COR-L47 (cell line): ENCODE results near the gene NPL.

ENCODE experiments used
- DNase-seq: peaks from one replicate; lab custom pipeline; 2025; lab: John Stamatoyannopoulos, UW

NPL gene

DNA sequence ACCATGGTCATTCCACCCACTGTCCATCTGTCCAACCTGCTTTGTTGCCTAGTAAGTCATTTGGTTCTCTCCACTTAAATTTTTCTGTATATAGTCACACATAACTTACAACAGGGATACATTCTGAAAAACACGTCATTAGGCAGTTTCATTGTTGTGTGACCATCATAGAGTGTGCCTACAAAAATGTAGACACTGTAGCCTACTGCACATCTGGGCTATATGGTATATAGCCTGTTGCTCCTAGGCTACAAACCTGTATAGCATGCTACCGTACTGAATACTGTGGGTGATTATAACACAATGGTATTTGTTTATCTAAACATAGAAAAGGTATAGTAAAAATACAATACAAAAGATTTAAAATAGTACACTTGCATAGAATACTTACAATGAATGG, 10.0 kb upstream of the NPL start:
- DNase-seq = no peak

DNA sequence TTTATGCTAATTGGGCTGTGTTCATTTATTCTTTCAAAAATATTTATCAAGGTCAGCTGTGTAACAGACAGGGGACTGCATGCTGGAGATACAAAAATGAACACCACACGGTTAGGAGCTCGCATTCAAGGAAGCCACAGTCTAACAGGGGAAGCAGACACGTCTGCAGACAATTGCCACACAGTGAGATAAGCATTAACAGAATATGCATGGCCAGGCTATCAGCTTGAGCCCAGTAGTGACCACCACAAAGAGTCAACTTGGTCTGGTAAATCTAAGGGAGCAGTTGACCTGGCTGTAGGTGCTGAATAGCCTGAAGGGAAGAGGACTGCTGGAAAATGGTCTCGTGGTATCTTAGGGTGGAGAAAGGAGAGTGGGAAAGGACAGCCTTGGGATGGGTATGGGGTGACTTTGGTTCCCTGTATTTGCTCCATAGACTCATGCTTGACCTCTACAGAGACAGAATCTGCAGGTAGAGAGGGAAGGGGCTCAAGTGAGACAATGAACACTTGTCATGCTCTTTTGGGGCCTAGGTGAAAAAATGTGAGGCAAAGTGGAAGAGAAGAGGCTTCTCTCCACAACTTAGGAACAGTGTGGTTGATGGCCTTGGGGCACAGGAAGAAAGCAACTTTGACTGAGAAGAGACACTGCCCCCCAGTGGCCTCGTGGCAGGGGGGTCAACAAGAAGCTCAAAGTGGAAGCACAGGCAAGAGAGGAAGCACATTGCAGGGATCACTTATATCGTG, 7.6 kb upstream of the NPL start:
- peak; percentile 43 for DNase-seq

DNA sequence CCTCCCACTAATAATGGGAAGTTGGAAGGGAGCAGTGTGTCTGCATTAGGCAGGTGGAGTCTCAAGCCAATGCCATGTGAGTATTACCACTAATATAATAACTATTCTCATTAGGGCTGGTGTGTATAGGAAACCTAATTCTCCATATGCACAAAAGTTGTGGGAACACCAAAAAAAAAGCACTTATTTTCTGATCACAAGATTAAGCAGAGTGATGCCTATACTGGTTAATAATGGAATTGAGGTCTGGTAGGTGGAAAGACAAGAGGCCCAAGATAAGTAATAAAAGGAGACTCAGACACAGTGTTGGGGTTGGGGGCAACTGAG, 7.0 kb upstream of the NPL start:
- no peak for DNase-seq

DNA sequence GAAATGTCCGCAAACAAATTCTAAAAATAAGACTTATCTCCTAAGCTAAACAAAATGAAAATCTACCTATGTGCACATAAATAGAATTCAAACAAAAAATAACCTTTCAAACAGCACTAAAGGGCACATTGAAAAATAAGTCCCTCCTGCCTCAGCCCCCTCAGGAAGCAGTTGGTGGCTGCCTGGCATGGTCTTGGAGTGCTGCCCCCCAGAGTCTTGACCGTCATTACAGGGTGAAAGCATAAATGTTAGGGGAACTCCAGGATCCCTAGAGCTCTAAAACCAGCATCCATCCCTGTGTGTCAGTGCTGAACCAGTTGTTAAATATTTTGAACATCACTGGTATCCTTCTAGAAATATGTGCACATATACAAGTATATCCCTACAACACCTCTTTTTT, 6.5 kb upstream of the NPL start:
- DNase-seq = no peak

DNA sequence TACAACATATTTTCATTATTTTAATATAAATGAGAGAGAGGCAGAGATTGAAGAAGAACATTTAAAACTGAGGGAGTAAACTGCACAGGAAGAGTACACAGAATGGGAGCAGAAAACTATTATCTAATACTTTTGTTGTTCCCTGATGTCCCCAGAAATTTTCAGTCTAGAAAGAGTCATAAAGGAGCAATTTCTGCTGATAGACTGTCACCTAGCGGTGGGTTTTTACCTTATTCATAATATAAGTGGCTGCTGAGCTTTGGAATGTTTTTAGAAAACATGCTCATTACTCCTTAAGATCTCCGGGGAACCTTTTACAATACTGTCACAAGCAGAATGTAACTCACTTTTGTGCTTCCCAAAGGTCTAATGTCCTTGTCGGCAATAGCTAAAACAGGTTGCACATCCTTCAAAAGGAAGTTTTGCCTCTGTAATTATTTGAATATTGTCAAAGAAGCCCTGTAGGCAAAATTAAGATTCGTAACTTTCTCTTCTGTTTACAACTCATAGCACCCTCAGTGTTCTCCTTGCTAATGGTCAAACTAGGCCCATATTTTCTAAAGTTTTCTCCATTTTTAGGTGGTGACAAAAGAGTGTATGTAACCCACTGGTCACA, 4.9 kb upstream of the NPL start:
- DNase-seq = peak; percentile 59

DNA sequence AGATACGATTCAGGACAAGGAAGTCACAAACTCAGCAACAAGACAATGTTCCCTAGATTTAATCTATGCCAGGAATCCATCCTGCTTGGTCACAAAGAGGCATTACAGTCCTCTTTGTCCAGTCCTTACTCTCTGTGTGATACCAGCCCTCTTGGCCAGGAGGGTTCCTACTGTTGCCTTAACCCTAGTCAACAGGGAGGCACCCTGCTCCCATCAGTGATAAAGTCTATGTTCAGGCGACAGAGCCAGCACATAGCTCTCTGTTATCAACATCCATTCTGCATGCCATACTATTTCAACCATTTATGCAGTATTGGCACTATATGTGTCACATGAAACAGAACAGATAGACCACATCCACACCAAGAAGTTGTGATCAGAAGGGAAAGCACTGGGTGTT, 4.4 kb upstream of the NPL start:
- DNase-seq = no peak

GRCh38 chr1:182786223-182786994, 3.2 kb upstream of the NPL start:
- DNase-seq = peak; percentile 50

DNA sequence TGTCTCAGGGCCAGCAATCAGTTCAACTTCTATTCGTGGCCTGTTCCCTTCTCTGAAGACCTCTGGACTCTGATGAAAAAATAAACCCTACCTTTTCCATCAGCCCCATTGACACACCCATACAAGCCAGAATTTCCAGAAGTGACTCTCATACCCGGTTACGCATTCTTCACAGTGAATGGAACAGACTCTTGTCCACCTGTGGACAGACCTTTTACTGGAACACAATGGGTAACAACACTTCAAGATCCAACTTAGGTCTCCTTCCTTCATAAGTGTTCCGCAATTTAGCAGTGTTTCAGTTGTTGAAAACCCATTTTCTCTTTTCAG, 2.6 kb upstream of the NPL start:
- no peak for DNase-seq

GRCh38 chr1:182791281-182792179, 2.0 kb downstream of the NPL start:
- DNase-seq = no peak

DNA sequence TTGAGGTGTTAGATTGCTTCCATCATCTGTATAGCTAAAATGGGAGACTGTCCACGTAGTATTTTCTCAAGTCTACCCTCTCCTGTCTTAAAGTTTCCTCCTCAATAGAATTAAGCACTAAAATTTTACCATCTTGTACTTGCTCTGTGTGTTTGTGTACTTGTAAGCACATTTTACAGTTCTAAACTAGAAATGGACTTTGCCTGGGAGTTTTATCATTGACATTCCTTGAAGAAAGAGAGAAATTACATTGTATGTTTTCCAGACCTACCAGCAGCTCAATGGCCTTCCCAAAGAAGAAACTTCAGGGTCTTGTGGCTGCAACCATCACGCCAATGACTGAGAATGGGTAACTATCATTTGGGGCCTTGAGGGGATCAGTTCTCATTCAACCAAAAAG, 4.5 kb downstream of the NPL start:
- DNase-seq = no peak

DNA sequence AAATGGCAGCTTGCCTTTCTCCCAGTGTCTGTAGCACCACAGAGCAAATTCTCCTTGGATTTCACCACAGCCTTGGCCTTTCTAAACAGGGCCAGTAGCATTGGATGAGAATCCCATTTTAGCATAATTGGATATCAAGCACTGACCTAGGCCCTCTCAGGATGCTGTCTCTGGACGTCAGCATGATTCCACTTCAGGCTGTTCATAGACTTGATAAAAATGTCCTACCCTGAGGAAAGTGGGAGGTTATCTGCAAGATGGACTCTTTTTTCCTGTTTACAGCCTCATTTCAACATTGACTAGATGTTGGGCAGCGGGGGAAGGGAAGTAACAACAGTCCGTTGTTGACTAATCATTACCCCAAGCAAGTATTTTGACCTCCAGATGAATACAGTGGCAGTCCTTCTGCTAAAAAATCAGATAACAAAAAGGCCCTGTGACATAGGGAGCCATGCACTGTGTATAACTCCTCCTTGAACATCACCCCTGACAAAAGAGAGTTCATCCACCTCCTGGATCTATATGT, 5.2 kb downstream of the NPL start:
- DNase-seq = no peak

DNA sequence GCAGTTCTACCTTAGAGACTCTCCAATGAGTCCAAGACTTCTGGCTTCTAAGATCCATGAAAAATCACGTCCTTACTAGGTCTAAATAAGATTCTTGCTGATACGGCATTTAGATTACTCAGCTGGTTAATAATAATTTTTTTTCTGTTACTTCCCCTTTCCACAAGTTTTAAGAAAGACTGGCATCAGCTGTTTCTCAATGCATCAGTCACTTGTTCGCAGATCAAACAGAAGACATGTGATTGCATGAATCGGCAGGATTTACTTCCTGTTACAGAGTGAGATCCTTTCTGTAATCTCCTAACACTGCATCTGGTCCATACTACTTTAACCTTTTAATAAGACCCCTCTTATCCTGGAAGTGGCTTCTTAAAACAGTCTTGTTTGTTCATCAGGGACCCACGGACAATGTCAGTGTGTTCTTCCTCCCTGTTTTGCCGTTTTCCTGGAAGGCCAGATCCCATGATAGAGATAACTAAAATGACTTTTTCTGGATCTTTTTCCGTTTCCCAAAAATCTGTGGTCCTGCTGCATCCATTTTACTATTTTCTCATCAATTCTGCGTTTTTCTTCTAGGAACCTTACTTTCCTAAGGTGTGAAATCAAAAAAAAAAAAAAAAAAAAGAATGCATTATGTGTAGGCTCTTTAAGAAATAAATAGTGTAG, 6.1 kb downstream of the NPL start:
- DNase-seq = no peak

DNA sequence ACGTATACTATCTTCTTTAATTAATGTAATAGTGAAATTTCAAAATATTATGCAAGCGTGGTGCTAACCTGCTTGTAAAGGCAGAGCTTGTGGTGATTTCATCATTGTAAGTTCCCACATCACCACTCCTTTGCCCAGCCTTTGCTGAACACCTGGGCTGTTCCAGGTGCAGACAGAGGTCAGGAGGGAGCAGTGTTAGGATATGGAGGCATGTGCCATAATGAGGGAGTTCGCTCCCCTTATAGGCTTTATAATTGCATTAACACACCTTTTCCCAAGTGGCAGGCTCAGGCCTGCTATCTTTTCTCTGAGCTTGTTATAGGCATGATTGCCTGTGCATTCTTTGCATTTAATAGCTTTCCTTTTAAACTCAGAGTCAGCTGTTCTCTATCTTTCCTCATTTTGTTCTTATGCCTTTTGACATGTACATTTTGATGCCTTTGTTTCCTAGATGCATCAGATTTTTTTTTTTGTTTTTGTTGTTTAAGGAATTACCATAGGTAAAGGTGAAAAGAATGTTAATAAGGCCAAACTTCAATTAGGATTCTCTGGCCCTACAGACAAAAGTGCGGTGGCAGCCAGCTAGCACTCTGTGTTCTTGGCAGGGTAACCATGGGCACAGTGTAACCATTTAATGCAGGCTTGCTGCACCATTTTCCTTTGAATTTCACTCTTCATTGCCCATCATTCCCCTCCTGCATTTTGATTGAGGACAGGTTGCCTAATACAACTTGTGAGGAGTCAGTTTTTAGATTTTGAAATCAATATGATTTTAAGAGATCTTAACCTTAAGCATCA, 12.6 kb downstream of the NPL start:
- no peak for DNase-seq

DNA sequence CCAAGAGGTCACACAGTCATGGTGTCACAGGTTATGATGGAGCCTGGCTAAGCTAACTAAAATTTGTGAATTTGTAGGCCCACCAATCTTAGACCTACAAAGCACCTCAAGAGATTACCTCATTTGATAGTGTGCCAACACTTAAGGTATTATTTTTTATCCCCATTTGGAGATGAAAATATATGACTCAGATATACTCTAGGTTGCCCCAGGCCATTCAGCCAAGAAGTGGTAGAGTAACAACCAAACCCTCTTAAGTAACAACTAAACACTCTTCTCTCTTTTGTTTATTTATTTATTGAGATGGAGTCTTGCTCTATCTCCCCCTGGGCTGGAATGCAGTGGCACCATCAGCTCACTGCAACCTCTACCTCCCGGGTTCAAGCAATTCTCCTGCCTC, 14.3 kb downstream of the NPL start:
- no peak for DNase-seq

DNA sequence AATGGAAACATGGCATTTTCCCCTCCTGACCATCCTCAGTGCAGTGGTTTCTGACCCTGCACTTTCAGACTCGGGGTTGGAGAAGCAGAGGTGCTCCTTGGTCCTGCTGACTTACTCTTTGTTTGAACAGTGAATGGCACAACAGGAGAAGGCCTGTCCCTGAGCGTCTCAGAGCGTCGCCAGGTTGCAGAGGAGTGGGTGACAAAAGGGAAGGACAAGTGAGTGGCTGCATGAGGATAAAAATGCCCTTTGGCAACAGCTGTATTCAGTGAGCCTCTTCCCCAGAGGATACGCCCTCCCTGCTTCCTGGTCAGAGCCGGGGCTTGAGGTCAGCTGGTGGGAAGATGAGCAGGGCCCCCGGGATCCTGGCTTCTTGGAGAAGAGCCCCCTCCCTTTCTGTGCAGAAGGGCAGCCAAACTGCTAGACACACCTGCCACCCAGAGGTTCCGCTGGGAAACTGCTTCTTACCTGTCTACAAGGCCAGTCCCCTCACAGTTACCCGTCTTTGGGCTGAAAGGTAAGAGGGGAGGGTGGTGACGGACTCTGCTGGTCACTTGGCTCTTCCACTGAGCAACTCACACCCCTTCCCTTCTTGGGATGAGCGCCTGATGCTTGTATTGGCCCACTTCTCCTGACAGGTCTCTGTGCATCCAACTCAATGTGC, 16.6 kb downstream of the NPL start:
- DNase-seq = peak; percentile 19

DNA sequence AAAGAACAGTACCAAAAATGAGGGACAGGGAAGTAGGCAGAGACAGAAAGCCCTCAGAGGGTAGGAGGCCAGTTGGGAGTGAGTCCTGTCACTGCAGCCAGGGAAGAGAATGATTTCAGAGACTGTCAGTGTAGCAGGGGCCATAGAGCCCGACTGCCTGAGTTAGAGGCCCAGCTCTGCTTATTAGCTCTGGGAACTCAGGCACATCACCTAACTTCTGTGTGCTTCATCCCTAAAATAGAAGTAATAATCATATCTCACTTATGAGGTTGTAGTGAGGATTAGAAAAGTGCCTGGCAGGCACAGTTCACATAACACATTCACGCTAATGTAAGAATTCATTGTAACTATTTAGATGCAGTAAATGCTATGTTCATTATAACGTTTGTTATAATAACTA, 18.3 kb downstream of the NPL start:
- no peak for DNase-seq

DNA sequence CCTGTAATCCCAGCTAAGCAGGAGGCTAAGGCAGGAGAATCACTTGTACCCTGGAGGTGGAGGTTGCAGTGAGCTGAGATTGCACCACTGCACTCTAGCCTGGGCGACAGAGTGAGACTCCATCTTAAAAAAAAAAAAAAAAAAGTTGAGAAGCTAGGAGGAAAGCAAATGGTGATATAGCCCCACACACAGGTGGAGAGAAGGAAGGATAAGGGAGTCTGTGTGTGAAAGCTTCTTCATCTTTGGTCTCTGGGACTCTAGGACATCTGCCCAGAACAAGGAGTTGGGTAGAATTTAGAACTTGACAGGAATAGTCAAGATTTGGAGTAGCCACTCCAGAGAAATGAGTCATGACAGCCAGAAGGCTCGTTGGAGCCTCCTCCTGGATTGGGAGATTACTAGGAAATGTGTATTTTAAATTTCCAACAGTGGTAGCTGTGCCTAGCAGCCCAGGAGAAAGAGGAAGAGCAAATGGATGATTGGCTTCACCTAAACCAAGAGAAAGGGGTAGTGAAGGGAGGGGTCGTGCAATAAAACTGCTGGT, 19.9 kb downstream of the NPL start:
- no peak for DNase-seq

DNA sequence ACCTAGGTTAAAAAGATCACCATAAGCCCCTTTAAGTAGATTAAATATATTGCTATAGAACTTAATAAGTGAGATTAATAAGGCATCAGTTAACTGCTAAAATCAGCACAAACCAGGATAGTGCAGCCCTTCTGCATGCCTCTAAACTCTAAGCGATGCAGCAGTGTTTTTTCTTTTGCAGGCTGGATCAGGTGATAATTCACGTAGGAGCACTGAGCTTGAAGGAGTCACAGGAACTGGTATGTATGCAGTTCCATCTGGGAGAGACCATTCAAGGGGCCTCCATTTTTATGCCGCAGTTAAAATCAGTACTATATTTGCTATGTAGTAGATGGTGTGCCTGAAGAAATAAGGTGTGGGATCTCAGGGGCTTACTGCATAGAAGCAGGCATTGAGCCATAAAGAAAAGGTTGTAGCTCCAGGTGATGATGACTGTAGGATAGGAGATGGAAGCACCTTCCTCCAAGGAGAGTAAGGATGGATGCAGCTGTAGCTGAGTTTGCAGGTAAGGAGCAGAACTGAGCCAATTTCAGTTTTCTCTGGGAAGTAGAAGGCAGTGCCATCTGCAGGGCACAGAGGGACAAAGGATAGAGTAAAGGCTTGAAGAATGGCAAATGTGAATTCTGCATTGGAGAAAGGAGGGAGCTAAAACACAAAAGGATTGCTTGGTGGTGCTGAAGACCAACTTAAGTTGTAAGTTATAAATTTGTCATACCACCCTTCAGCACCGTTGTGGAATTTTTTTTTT, 22.6 kb downstream of the NPL start:
- no peak for DNase-seq

- DNase-seq = no peak
These were observed 27.3 kb downstream of the NPL start for GRCh38 chr1:182816863-182817262.
